ENCODE measurements around the gene OXNAD1. TPM values are rescaled to one million over a fixed set of nuclear protein-coding genes. Genes with fewer than 3 reads are reported as not detected.

The OXNAD1 gene
- total RNA-seq, 4 donors from 2014 or later = 10.3 to 17.8 (median 13.3) TPM

DNA sequence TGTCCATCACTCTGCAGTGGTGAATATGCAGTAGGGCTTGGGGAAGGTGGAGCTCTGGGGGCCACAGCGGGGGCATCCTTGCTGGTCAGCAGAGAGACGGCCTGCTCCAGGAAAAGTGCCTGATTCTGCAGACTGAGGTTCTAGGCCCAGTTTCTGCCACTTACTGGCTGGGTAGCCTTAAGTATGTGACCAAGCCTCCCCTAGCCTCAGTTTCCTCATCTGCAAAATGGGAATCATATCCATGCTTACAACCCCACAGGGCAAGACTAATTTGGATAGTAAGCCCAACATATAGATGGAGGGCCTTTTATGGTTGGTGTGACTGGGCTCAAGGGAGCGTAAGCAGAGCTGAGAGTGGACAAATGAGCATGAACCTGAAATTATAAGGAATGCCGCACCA, 60.8 kb downstream of the OXNAD1 start:
- Histone ChIP-seq H3K27me3 (no peaks in the 10 kb centered on the region), H3K4me1 (no peaks in the 10 kb centered on the region), H3K36me3 (peaks cover 46% of the 10 kb centered on the region), H3K9me3 (no peaks in the 10 kb centered on the region), H3K27ac (no peak overlapping the region), H3K4me3 (no peak overlapping the region)
- TF ChIP-seq POLR2AphosphoS5 (IDR thresholded peaks at IDR 0.05) (no peak), EP300 (IDR thresholded peaks at IDR 0.05) (no peak), POLR2A (IDR thresholded peaks at IDR 0.05) (no peak), CTCF (IDR thresholded peaks at IDR 0.05) (no peak)
- no peak for DNase-seq (ENCODE audit: low spot score in 2 of 2)
- WGBS = 93% methylated on average over 4 of the region's 4 CpGs

- H3K27me3 ChIP-seq = no peaks in the 10 kb centered on the region
- H3K27ac ChIP-seq = no peak overlapping the region
- no peak for TF ChIP-seq EP300 (IDR thresholded peaks at IDR 0.05)
- no peak overlapping the region for H3K4me3 ChIP-seq
- peaks cover 37% of the 10 kb centered on the region for H3K36me3 ChIP-seq
- no peaks in the 10 kb centered on the region for H3K9me3 ChIP-seq
- DNase-seq (ENCODE audit: low spot score in 2 of 2) = no peak
- H3K4me1 ChIP-seq = no peaks in the 10 kb centered on the region
- 73% methylated on average over 15 of the region's 15 CpGs for WGBS
Measured at GRCh38 chr3:16326724-16327349, 61.8 kb downstream of the OXNAD1 start.

DNA sequence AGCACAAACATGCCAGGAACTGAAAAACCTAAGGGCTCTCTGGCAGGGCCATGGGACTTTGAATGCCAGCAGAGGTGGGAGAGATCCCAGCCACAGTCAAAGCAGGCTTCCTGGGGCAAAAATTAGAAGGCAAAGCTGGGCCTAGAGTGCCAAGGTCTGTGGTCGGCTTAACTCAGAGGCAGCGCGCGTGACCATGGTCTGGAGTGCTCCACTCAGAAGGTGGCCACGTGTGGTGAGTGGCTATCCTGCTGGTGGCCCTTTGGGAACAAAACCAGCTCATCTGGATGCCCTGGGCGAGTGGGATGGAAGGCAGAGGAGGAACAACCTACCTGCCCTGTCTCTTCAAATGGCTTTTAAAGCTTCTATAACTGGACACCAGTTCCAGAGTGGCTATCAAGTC, 63.1 kb downstream of the OXNAD1 start:
- no peak overlapping the region for H3K4me3 ChIP-seq
- H3K27me3 ChIP-seq = no peaks in the 10 kb centered on the region
- H3K4me1 ChIP-seq = no peaks in the 10 kb centered on the region
- H3K36me3 ChIP-seq = peaks cover 24% of the 10 kb centered on the region
- 97% methylated on average over 6 of the region's 6 CpGs for WGBS
- no peaks in the 10 kb centered on the region for H3K9me3 ChIP-seq
- TF ChIP-seq CTCF (IDR thresholded peaks at IDR 0.05) (no peak), POLR2AphosphoS5 (IDR thresholded peaks at IDR 0.05) (no peak), EP300 (IDR thresholded peaks at IDR 0.05) (no peak), POLR2A (IDR thresholded peaks at IDR 0.05) (no peak)
- DNase-seq (ENCODE audit: low spot score in 2 of 2) = no peak
- no peak overlapping the region for H3K27ac ChIP-seq

GRCh38 chr3:16329036-16329825, 64.2 kb downstream of the OXNAD1 start:
- peaks cover 16% of the 10 kb centered on the region for H3K36me3 ChIP-seq
- H3K9me3 ChIP-seq = no peaks in the 10 kb centered on the region
- no peak overlapping the region for H3K4me3 ChIP-seq
- TF ChIP-seq POLR2A (IDR thresholded peaks at IDR 0.05) = no peak
- no peak for TF ChIP-seq CTCF (IDR thresholded peaks at IDR 0.05)
- no peak for TF ChIP-seq EP300 (IDR thresholded peaks at IDR 0.05)
- no peak for TF ChIP-seq POLR2AphosphoS5 (IDR thresholded peaks at IDR 0.05)
- no peak overlapping the region for H3K27ac ChIP-seq
- H3K4me1 ChIP-seq = no peaks in the 10 kb centered on the region
- 91% methylated on average over 15 of the region's 15 CpGs for WGBS
- H3K27me3 ChIP-seq = no peaks in the 10 kb centered on the region
- DNase-seq (ENCODE audit: low spot score in 2 of 2) = no peak

- DNase-seq (ENCODE audit: low spot score in 2 of 2) = no peak
- Histone ChIP-seq H3K9me3 (no peaks in the 10 kb centered on the region), H3K36me3 (peaks cover 16% of the 10 kb centered on the region), H3K27me3 (no peaks in the 10 kb centered on the region), H3K4me1 (no peaks in the 10 kb centered on the region), H3K27ac (no peak overlapping the region), H3K4me3 (no peak overlapping the region)
- 90% methylated on average over 9 of the region's 9 CpGs for WGBS
- TF ChIP-seq POLR2AphosphoS5 (IDR thresholded peaks at IDR 0.05) = no peak
- no peak for TF ChIP-seq POLR2A (IDR thresholded peaks at IDR 0.05)
- no peak for TF ChIP-seq CTCF (IDR thresholded peaks at IDR 0.05)
- no peak for TF ChIP-seq EP300 (IDR thresholded peaks at IDR 0.05)
Measured at GRCh38 chr3:16329826-16330129, 64.8 kb downstream of the OXNAD1 start.

Data from suprapubic skin (tissue), 4 donors.